RWPE1 (cell line): ENCODE results near the gene CPNE2.
A peak's percentile ranks its signal among the peaks of the same experiment; 100 is the strongest.
"Not testable (repeated sequence)": the region's sequence is repeated elsewhere in the genome, so short reads cannot be mapped to it uniquely, and the experiment has no call there.

Experiments used
- CTCF ChIA-PET: fragments of 350-600 bp; sonication (Branson Sonifier 250); formaldehyde crosslinking; extraction: SDS; loops from one replicate; lab custom pipeline; 2021; lab: Yijun Ruan, JAX
- POLR2A ChIA-PET: fragments of 400-600 bp; formaldehyde crosslinking; extraction: SDS; loops from one replicate; lab custom pipeline; 2020; ENCODE audit warnings: antibody characterized with exemption; ENCODE audit not compliant: low non-redundant PET; lab: Yijun Ruan, JAX
- DNase-seq: peaks from one replicate; pipeline ENCODE4 v3.0.0; 2012; ENCODE audit warnings: low spot score
- H3K27ac ChIP-seq: fragments of 450-650 bp; 2 replicates; pipeline ENCODE4 v1.5.1; 2017
- TF ChIP-seq, protein P1 (sequence below): fragments of 450-650 bp; conservative IDR thresholded peaks from 2 replicates; pipeline ENCODE4 v1.5.1; 2017; ENCODE audit warnings: low read depth, mild to moderate bottlenecking

Gene CPNE2

DNA sequence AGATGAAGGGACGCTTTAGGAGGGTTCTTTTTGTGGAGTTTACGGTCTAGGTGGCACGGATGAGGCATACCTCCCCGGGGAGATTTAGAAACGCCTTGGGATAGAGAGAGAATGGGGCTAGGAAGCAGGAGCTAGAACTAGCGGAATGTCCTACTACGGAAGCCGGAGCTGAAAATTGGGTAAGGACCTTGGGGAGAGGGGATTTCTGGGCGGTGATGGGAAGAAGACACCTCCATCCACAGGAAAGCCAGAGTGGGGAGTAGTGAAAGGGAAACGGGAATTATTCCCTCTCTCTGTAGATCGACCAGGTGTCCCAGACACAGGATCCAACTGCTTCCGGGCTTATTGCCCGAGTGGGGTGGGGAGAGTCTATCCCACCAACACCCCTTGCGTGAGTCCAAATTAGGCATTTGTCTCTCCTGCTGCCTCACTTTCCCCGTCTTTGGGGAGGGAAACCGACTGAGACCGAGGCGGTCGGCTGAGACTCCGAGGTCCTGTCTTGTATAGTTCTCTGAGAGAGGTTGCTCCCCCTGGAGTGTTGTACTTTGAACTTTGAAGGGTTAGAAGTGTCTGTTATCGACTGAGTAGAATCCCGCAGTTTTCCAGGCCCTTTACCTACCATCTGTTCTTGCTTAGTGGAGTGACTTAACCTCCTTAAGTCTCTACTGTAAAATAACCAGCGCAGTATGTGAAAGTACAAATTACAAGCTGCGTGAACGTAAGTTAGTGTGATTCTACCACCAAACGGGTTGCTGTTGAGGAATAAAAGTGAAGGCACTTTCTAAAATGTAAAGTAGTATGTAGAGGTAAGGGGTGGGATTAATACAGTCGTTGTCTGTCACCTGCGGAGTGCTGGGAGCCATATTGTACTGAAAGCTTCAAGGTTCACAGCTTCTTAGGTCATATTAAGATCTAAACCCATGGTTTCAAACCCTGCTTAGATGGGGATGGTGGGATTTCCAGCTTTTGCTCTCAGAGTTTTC is 94.8 kb downstream of the CPNE2 start:
- POLR2A ChIA-PET, result no interaction called here
- TF ChIP-seq, protein P1, sequence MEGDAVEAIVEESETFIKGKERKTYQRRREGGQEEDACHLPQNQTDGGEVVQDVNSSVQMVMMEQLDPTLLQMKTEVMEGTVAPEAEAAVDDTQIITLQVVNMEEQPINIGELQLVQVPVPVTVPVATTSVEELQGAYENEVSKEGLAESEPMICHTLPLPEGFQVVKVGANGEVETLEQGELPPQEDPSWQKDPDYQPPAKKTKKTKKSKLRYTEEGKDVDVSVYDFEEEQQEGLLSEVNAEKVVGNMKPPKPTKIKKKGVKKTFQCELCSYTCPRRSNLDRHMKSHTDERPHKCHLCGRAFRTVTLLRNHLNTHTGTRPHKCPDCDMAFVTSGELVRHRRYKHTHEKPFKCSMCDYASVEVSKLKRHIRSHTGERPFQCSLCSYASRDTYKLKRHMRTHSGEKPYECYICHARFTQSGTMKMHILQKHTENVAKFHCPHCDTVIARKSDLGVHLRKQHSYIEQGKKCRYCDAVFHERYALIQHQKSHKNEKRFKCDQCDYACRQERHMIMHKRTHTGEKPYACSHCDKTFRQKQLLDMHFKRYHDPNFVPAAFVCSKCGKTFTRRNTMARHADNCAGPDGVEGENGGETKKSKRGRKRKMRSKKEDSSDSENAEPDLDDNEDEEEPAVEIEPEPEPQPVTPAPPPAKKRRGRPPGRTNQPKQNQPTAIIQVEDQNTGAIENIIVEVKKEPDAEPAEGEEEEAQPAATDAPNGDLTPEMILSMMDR, result no peak
- peak overlapping the region; percentile 97 for H3K27ac ChIP-seq
- CTCF ChIA-PET, result interaction anchor here (0.7 kb wide), 1 partner anchor 95 kb away, joined by 3 read pairs; the partner anchor contains the start of gene CPNE2
- peak; percentile 41 for DNase-seq

DNA sequence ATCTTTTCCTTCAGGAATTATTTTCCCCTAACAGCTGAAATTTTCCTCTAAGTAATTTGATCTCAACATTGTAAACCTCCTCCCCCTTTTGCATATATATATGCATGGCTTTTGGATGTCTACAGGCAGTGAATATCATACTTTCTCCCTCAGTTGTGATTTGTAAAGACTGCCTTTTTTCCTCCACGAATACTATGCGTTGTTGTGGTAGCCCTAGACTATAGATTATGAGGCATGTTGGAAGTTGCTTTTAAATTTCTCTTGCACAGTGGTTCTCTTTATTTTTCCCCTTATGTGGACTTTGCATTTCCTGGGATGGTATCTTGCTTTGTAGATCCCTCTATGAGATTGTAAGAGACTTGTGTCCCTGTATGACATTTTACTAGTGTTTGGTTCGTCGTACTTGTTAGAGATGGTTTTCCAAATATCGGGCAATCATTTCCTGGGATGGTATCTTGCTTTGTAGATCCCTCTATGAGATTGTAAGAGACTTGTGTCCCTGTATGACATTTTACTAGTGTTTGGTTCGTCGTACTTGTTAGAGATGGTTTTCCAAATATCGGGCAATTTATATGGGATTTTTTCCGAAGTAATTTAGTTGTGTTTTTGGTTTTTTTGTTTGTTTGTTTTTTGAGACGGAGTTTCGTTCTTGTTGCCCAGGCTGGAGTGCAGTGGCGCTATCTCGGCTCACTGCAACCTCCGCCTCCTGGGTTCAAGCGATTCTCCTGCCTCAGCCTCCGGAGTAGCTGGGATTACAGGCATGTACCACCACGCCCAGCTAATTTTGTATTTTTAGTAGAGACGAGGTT is 95.7 kb downstream of the CPNE2 start:
- POLR2A ChIA-PET, DNase-seq: not testable (repeated sequence)
- H3K27ac ChIP-seq, result peak overlapping the region; percentile 63
- CTCF ChIA-PET, result interaction anchor here (0.7 kb wide), 1 partner anchor 96 kb away, joined by 3 read pairs; the partner anchor contains the start of gene CPNE2

DNA sequence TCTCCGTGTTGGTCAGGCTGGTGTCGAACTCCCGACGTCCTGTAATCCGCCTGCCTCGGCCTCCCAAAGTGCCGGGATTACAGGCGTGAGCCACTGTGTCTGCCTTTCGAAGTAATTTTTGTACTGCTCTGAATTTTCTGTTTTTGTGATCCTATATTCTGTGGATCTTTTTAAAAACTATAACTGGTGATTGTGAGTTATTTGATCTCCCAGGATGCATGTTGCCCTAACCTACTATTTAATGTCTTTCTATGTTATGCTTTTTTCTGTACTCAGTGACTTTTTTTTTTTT is 96.3 kb downstream of the CPNE2 start:
- H3K27ac ChIP-seq, result peak overlapping the region; percentile 63
- CTCF ChIA-PET, result no interaction called here
- TF ChIP-seq, protein P1, result no peak
- DNase-seq, result no peak
- POLR2A ChIA-PET, result no interaction called here

DNA sequence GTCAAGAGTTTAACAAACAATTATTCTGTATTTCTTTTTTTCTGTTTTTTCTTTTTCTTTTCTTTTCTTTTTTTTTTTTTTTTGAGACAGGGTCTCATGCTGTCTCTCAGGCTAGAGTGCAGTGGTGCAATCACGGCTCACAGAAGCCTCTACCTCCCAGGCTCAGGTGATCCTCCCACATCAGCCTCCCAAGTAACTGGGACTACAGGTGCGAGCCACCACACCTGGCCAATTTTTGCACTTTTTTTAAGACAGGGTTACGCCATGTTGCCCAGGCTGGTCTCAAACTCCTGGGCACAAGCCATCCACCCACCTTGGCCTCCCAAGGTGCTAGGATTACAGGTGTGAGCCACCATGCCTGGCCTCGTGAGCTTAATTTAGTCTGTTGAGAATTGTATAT is 97.1 kb downstream of the CPNE2 start:
- peak overlapping the region; percentile 59 for H3K27ac ChIP-seq
- DNase-seq, POLR2A ChIA-PET, CTCF ChIA-PET: not testable (repeated sequence)

DNA sequence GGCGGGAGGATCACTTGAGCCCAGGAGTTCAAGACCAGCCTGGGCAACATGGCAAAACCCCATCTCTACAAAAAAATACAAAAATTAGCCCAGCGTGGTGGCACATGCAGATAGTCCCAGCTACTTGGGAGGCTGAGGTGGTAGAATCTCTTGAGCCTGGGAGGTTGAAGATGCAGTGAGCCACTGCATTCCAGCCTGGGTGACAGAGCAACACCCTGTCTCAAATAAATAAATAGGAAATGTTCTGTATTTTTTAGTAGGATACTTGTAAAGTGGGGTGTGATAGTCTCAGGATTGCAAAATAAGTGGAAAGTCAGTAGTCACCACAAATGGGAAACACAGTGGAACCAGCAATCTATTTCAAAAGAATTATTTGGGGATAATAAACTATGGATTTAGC is 97.8 kb downstream of the CPNE2 start:
- POLR2A ChIA-PET, result no interaction called here
- H3K27ac ChIP-seq, result peak overlapping the region; percentile 59
- DNase-seq, result no peak
- CTCF ChIA-PET, result no interaction called here
- TF ChIP-seq, protein P1, result no peak

DNA sequence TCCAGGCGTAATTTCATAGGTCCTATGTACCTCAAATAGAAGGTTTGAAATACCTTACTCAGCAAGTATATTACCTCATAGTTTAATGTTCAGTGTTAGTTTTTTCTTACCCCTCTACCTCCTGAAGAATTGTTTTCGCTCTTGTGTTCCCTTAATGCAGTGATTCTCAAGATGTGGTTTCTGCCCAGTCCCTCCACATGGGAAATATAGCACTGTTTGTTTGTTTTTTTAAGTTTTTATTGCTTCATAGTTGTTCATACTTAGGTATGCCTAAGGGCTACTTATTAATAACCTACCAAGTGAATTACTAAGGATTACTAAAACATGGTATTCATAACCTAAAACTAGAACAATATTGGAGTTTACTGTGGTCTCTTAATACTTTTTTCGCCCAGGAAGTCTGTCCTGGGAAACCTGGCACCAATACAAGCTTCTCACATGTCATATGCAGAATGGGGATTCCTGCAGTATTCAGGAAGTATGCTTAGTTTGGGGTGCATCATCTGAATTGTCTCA is 98.7 kb downstream of the CPNE2 start:
- DNase-seq, result peak; percentile 19
- TF ChIP-seq, protein P1, result no peak
- ChIA-PET POLR2A (no interaction called here), CTCF (interaction anchor here (0.7 kb wide), 1 partner anchor 166 kb away, joined by 3 read pairs; no protein-coding TSS in a partner anchor)
- H3K27ac ChIP-seq, result no peak overlapping the region

DNA sequence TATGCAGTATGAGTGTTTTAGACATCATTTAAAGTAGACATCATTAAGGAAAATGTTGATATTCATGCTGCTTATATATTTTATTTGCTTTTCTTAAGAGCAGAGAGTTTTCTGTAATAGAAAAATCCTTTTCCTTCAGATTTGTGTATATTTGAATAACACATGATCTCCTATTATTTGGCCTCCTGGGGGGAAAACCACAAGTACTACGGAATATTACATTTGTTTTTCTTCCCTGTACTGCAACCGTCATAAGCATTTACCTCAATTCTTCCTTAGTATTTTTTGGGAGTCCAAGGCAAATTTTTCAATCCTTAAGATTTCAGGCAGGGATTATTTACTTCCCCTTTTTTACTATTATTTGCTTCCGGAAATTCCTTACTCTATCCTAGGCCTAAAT is 99.8 kb downstream of the CPNE2 start:
- CTCF ChIA-PET, result no interaction called here
- peak overlapping the region; percentile 89 for H3K27ac ChIP-seq
- TF ChIP-seq, protein P1, result no peak
- DNase-seq, result no peak
- POLR2A ChIA-PET, result no interaction called here
